ENCODE data around the gene MAPK14. TPM values are rescaled to one million over a fixed set of nuclear protein-coding genes. Genes with fewer than 3 reads are reported as not detected.

The MAPK14 gene
- total and polyA plus RNA-seq, 8 donors = 52.9 to 84.1 (median 68.3) TPM

DNA sequence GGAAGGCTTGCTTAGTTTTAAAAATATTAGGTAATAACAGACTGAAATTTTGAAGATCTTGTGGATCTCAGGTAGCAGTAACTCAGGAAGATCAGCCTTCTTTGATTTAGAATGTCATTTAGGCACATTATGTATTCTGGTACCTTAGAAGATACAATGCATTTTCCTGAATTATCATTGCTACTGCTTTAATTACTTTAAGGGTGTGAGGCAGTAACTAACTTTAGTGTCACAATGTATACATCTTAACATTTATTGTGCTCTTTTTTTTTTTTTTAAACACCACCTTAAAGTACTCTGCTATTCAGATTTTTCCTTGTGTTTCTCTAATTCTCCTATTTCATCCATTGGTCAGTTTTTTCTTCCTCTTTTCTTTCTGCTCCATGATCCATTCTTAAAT, 13.3 kb downstream of the MAPK14 start:
- no peaks in the 10 kb centered on the region for H3K36me3 ChIP-seq
- no peak for ATAC-seq
- no peaks in the 10 kb centered on the region for H3K9me3 ChIP-seq
- no peak overlapping the region for H3K4me3 ChIP-seq
- peaks cover 11 to 80% of the 10 kb centered on the region in 2 donors for H3K4me1 ChIP-seq
- DNase-seq = no peak
- no peak overlapping the region for H3K27ac ChIP-seq
- no peaks in the 10 kb centered on the region for H3K27me3 ChIP-seq
- intact Hi-C loops (cut with DNase I) = no loop called here
- TF ChIP-seq, protein P1, sequence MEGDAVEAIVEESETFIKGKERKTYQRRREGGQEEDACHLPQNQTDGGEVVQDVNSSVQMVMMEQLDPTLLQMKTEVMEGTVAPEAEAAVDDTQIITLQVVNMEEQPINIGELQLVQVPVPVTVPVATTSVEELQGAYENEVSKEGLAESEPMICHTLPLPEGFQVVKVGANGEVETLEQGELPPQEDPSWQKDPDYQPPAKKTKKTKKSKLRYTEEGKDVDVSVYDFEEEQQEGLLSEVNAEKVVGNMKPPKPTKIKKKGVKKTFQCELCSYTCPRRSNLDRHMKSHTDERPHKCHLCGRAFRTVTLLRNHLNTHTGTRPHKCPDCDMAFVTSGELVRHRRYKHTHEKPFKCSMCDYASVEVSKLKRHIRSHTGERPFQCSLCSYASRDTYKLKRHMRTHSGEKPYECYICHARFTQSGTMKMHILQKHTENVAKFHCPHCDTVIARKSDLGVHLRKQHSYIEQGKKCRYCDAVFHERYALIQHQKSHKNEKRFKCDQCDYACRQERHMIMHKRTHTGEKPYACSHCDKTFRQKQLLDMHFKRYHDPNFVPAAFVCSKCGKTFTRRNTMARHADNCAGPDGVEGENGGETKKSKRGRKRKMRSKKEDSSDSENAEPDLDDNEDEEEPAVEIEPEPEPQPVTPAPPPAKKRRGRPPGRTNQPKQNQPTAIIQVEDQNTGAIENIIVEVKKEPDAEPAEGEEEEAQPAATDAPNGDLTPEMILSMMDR (IDR thresholded peaks at IDR 0.05) = no peak

DNA sequence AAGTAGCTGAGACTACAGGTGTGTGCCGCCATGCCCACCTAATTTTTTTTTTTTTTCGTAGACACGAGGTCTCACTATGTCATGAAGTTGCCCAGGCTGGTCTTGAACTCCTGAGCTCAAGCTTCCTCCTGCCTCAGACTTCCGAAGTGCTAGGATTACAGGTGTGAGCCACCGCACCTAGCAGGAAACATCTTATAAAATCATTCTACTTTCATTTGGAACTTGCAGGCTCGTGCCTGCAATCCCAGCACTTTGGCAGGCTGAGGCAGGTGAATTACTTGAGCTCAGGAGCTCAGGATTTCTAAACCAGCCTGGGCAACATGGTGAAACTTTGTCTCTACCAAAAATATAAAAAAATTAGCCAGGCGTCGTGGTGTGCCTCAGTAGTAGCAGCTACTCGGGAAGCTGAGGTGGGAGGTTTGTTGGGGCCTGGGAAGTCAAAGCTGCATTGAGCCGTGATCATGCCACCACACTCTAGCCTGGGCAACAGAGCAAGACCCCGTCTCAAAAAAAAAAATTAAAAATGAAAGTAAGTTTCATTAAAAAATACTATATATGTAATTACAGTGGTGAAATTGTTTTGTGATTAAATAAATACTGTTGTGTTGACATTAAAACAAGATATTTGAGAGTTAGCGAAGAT, 15.1 kb downstream of the MAPK14 start:
- DNase-seq (no peak), ATAC-seq (no peak)
- H3K4me3 ChIP-seq = no peak overlapping the region
- H3K27me3 ChIP-seq = no peaks in the 10 kb centered on the region
- H3K4me1 ChIP-seq = peaks cover 11 to 62% of the 10 kb centered on the region in 2 donors
- no peaks in the 10 kb centered on the region for H3K9me3 ChIP-seq
- no peaks in the 10 kb centered on the region for H3K36me3 ChIP-seq
- TF ChIP-seq, protein P1 (IDR thresholded peaks at IDR 0.05) = no peak
- H3K27ac ChIP-seq = no peak overlapping the region
- intact Hi-C loops (cut with DNase I) = no loop called here

DNA sequence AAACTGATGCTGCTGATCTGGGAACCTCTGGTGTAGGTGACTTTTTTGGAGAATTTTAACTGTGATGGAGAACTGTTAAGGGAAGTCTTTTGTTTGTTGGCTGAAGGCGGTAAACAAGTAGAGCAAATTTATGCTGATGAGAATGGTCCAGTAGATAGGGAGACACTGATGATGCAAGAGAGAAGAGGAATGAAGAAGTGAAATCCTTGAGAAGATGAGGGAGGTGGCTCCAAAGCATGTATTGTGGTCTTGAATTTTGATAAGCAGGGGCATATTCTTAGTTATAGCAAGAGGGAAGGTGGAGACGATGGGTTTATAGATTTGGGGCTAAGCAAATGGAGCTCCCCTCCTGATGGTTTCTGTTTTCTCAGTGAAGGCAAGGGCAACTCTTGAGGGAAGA, 22.0 kb downstream of the MAPK14 start:
- H3K36me3 ChIP-seq = peaks cover 0 to 21% of the 10 kb centered on the region in 2 donors
- H3K27ac ChIP-seq = no peak overlapping the region
- ATAC-seq (no peak), DNase-seq (no peak)
- no peak overlapping the region for H3K4me3 ChIP-seq
- no peaks in the 10 kb centered on the region for H3K27me3 ChIP-seq
- intact Hi-C loops (cut with DNase I) = no loop called here
- peaks cover 0 to 51% of the 10 kb centered on the region in 2 donors for H3K4me1 ChIP-seq
- H3K9me3 ChIP-seq = no peaks in the 10 kb centered on the region
- TF ChIP-seq, protein P1 (IDR thresholded peaks at IDR 0.05) = no peak

DNA sequence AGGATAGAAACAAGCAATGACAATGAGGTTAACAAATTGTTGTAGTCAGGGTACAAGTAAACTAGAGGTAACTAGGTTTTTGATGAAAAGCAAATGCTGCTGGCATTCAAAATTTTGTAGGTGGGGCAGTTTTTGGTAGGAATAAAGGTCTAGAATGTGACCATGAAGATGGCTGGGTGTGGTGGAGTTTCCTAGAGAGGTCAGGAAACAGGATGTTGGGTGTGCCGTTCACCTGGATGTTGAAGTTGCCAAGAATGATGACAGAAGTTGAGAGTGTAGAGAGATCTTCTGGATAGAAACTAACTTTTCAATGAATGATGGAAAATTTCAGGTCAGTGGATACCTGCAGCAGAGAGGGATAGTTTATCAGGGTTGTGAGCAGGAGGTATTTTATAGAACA, 22.7 kb downstream of the MAPK14 start:
- ATAC-seq (no peak), DNase-seq (no peak)
- intact Hi-C loops (cut with DNase I) = no loop called here
- H3K27me3 ChIP-seq = no peaks in the 10 kb centered on the region
- H3K4me3 ChIP-seq = no peak overlapping the region
- TF ChIP-seq, protein P1 (IDR thresholded peaks at IDR 0.05) = no peak
- peak overlapping the region in 1 of 2 donors; percentile 31 for H3K27ac ChIP-seq
- H3K9me3 ChIP-seq = no peaks in the 10 kb centered on the region
- H3K4me1 ChIP-seq = peaks cover 0 to 48% of the 10 kb centered on the region in 2 donors
- H3K36me3 ChIP-seq = peaks cover 0 to 27% of the 10 kb centered on the region in 2 donors

DNA sequence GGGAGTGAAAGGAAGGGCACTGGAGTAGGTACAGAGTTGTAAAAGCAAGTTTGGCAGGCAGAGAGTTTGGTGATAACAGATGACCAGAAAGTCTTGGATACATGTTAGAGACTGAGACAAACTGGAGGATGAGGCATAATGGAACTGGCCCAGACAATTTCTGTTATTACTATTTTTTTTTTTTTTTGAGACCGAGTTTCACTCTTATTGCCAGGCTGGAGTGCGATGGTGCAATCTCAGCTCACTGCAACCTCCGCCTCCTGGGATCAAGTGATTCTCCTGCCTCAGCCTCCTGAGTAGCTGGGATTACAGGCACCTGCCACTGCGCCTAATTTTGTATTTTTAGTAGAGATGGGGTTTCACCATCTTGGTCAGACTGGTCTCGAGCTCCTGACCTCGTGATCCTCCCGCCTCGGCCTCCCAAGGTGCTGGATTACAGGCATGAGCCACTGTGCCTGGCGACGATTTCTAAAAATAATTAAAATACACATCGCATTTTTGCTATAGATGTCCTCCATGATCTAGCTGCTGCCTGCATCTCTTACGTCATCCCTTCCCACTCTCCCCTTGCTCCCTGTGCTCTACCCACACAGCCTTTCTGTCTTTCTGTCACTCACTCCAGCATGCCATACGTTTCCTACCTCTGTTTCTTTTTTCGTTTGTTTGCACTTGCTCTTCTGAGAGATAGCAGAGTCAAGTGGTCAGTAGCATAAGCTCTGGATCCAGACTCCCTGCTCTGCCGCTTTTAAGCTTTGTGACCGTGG, 23.5 kb downstream of the MAPK14 start:
- Histone ChIP-seq H3K27me3 (no peaks in the 10 kb centered on the region), H3K36me3 (peaks cover 0 to 27% of the 10 kb centered on the region in 2 donors), H3K27ac (peak overlapping the region in 1 of 2 donors; percentile 31), H3K9me3 (no peaks in the 10 kb centered on the region), H3K4me1 (peaks cover 0 to 48% of the 10 kb centered on the region in 2 donors), H3K4me3 (no peak overlapping the region)
- TF ChIP-seq, protein P1 (IDR thresholded peaks at IDR 0.05) = no peak
- DNase-seq (no peak), ATAC-seq (peak; percentile 19)
- intact Hi-C loops (cut with DNase I) = no loop called here
